SK-N-MC (cell line): ENCODE measurements around the gene SLC7A7.
"Not testable (repeated sequence)": the region's sequence is repeated elsewhere in the genome, so short reads cannot be mapped to it uniquely, and the experiment has no call there.

Experiments used
- DNase-seq: peaks from one replicate; pipeline ENCODE4 v3.0.0-alpha.2; 2011; ENCODE audit warnings: low read depth, low spot score
- H3K27ac ChIP-seq: fragments of 200-600 bp; sonication (generic); 2 replicates; pipeline ENCODE4 v1.5.1; 2016; ENCODE audit warnings: mixed run types
- H3K36me3 ChIP-seq: fragments of 200-600 bp; sonication (generic); 2 replicates; pipeline ENCODE4 v1.6.1; 2017; ENCODE audit warnings: antibody characterized with exemption, low read length, mixed read lengths; ENCODE audit not compliant: insufficient read depth
- H3K4me3 ChIP-seq: fragments of 200-600 bp; sonication (generic); 2 replicates; pipeline ENCODE4 v1.5.1; 2016
- H3K9ac ChIP-seq: fragments of 200-600 bp; sonication (generic); 2 replicates; pipeline ENCODE4 v1.8.0; 2017; ENCODE audit warnings: mixed run types, mixed read lengths; ENCODE audit not compliant: insufficient read length
- H3K9me3 ChIP-seq: fragments of 200-600 bp; sonication (generic); 2 replicates; pipeline ENCODE4 v1.6.1; 2017; ENCODE audit warnings: low read depth, mild to moderate bottlenecking, antibody characterized with exemption, low read length, moderate library complexity, mixed read lengths
- EZH2 ChIP-seq: fragments of 200-600 bp; sonication (generic); IDR thresholded peaks from one replicate; pipeline ENCODE4 v1.6.1; 2017; ENCODE audit warnings: antibody characterized with exemption
- FOXP2 ChIP-seq: optimal IDR thresholded peaks from 2 replicates; pipeline ENCODE3; 2011; ENCODE audit warnings: mild to moderate bottlenecking, moderate library complexity; ENCODE audit not compliant: insufficient read depth; ENCODE audit errors: extremely low read length, control extremely low read depth
- POLR2AphosphoS5 ChIP-seq: IDR thresholded peaks from 2 replicates; pipeline ENCODE4 v1.6.1; 2012; ENCODE audit warnings: mild to moderate bottlenecking, low read depth, low read length, borderline replicate concordance

SLC7A7 gene

GRCh38 chr14:22737052-22737451 lies 78.2 kb downstream of the SLC7A7 start:
- H3K9ac ChIP-seq = no peak overlapping the region
- H3K4me3 ChIP-seq = no peak overlapping the region
- no peaks in the 10 kb centered on the region for H3K36me3 ChIP-seq
- no peak overlapping the region for H3K27ac ChIP-seq
- DNase-seq = no peak
- peaks cover 3% of the 10 kb centered on the region; the same call in 1 of the 2 replicates for H3K9me3 ChIP-seq
- no peak for TF ChIP-seq POLR2AphosphoS5
- no peak for TF ChIP-seq EZH2
- no peak for TF ChIP-seq FOXP2

GRCh38 chr14:22736384-22736783 lies 78.9 kb downstream of the SLC7A7 start:
- H3K27ac ChIP-seq = not testable (repeated sequence)

GRCh38 chr14:22735096-22735495 lies 80.1 kb downstream of the SLC7A7 start:
- DNase-seq = no peak
- Histone ChIP-seq H3K36me3 (no peaks in the 10 kb centered on the region), H3K27ac (no peak overlapping the region), H3K9ac (no peak overlapping the region), H3K9me3 (peaks cover 3% of the 10 kb centered on the region; the same call in 1 of the 2 replicates), H3K4me3 (no peak overlapping the region)
- TF ChIP-seq EZH2 (no peak), FOXP2 (no peak), POLR2AphosphoS5 (no peak)

More at GRCh38 chr14:22736384-22736783, 78.9 kb downstream of the SLC7A7 start:
- not testable (repeated sequence) for DNase-seq, H3K36me3 ChIP-seq, H3K4me3 ChIP-seq, H3K9ac ChIP-seq, H3K9me3 ChIP-seq

GRCh38 chr14:22733829-22734228 lies 81.4 kb downstream of the SLC7A7 start:
- Histone ChIP-seq H3K36me3 (no peaks in the 10 kb centered on the region), H3K27ac (no peak overlapping the region), H3K9me3 (peaks cover 3% of the 10 kb centered on the region; the same call in 1 of the 2 replicates), H3K4me3 (no peak overlapping the region), H3K9ac (no peak overlapping the region)
- no peak for TF ChIP-seq EZH2
- TF ChIP-seq FOXP2 = no peak
- DNase-seq = no peak

- H3K4me3 ChIP-seq, H3K9me3 ChIP-seq, DNase-seq, H3K36me3 ChIP-seq, H3K27ac ChIP-seq, H3K9ac ChIP-seq: not testable (repeated sequence)
Observed at GRCh38 chr14:22732062-22732461, 83.2 kb downstream of the SLC7A7 start.

GRCh38 chr14:22726012-22726411 lies 89.2 kb downstream of the SLC7A7 start:
- Histone ChIP-seq H3K36me3 (no peaks in the 10 kb centered on the region), H3K9ac (no peak overlapping the region), H3K9me3 (no peaks in the 10 kb centered on the region), H3K4me3 (no peak overlapping the region), H3K27ac (no peak overlapping the region)
- TF ChIP-seq EZH2 (no peak), FOXP2 (no peak), POLR2AphosphoS5 (no peak)
- no peak for DNase-seq

GRCh38 chr14:22725374-22725773 lies 89.9 kb downstream of the SLC7A7 start:
- H3K9ac ChIP-seq, DNase-seq, H3K27ac ChIP-seq, H3K36me3 ChIP-seq, H3K9me3 ChIP-seq, H3K4me3 ChIP-seq: not testable (repeated sequence)

- H3K9ac ChIP-seq, H3K9me3 ChIP-seq, H3K4me3 ChIP-seq: not testable (repeated sequence)
Observed at GRCh38 chr14:22724847-22725246, 90.4 kb downstream of the SLC7A7 start.

GRCh38 chr14:22723815-22724214 lies 91.4 kb downstream of the SLC7A7 start:
- no peak overlapping the region for H3K9ac ChIP-seq

More at GRCh38 chr14:22724847-22725246, 90.4 kb downstream of the SLC7A7 start:
- not testable (repeated sequence) for H3K27ac ChIP-seq, H3K36me3 ChIP-seq, DNase-seq

More at GRCh38 chr14:22723815-22724214, 91.4 kb downstream of the SLC7A7 start:
- no peaks in the 10 kb centered on the region for H3K36me3 ChIP-seq
- no peak overlapping the region for H3K4me3 ChIP-seq
- DNase-seq = no peak
- TF ChIP-seq POLR2AphosphoS5 (no peak), FOXP2 (no peak), EZH2 (no peak)
- no peak overlapping the region for H3K27ac ChIP-seq
- no peaks in the 10 kb centered on the region for H3K9me3 ChIP-seq
